D721Med (cell line): ENCODE results near the gene FSIP1.

ENCODE experiments used
- DNase-seq: peaks from one replicate; pipeline ENCODE4 v3.0.0; 2011; ENCODE audit warnings: low spot score; ENCODE audit not compliant: insufficient read length
- FAIRE-seq: peaks from 2 replicates; lab custom pipeline; 2011; peaks lifted over from hg19 to GRCh38; lab: Jason Lieb, UNC
- CTCF ChIP-seq: IDR thresholded peaks from 2 replicates; pipeline ENCODE4 v1.5.1; 2012; ENCODE audit warnings: mild to moderate bottlenecking, control low read depth; ENCODE audit not compliant: insufficient read depth; ENCODE audit errors: missing control alignments

FSIP1 gene

GRCh38 chr15:39717134-39717533 lies 65.5 kb downstream of the FSIP1 start:
- no peak for FAIRE-seq
- no peak for DNase-seq

GRCh38 chr15:39714251-39714650 lies 68.4 kb downstream of the FSIP1 start:
- no peak for DNase-seq
- FAIRE-seq: no peak
- no peak for TF ChIP-seq CTCF

More at GRCh38 chr15:39717134-39717533, 65.5 kb downstream of the FSIP1 start:
- TF ChIP-seq CTCF: no peak

- no peak for FAIRE-seq
These were observed 68.8 kb downstream of the FSIP1 start for GRCh38 chr15:39713846-39714245.

GRCh38 chr15:39710681-39711080 lies 72.0 kb downstream of the FSIP1 start:
- FAIRE-seq (no peak), DNase-seq (no peak)
- TF ChIP-seq CTCF: no peak

More at GRCh38 chr15:39713846-39714245, 68.8 kb downstream of the FSIP1 start:
- no peak for TF ChIP-seq CTCF
- DNase-seq: no peak

GRCh38 chr15:39709941-39710340 lies 72.7 kb downstream of the FSIP1 start:
- DNase-seq (no peak), FAIRE-seq (no peak)
- no peak for TF ChIP-seq CTCF

GRCh38 chr15:39706206-39706605 lies 76.4 kb downstream of the FSIP1 start:
- FAIRE-seq (no peak), DNase-seq (no peak)

More at GRCh38 chr15:39706206-39706605, 76.4 kb downstream of the FSIP1 start:
- TF ChIP-seq CTCF: no peak
